Measurements from ENCODE around the gene ANK3.

GRCh38 chr10:60384708-60385398, 4.8 kb downstream of the ANK3 start:
- TF ChIP-seq CTCF (IDR thresholded peaks at IDR 0.05; ENCODE audit: low read length) = no peak
- TF ChIP-seq EZH2 (optimal IDR thresholded peaks at IDR 0.05; ENCODE audit: low read depth, low read length) = no peak

Data from MM.1S (cell line).